ENCODE measurements around the gene RNFT2. TPM values are rescaled to one million over a fixed set of nuclear protein-coding genes. Genes with fewer than 3 reads are reported as not detected.

RNFT2 gene
- total RNA-seq, 1 experiment from 2014 or later, result 29.5 TPM

GRCh38 chr12:116734156-116734768 lies 3.9 kb upstream of the RNFT2 start:
- no peak overlapping the region for H4K5ac ChIP-seq (ENCODE audit: insufficient read length, low read depth, low read length)
- H3K27ac Mint-ChIP-seq, result 0 out of 7 replicates have a peak overlapping the region, but pooled peaks of 1 of the 3 experiments have one; percentile 34
- DNase-seq, result no peak

More at GRCh38 chr12:116734156-116734768, 3.9 kb upstream of the RNFT2 start:
- peaks cover 6 to 19% (median 18%) of the 10 kb centered on the region in 3 experiments; a peak in 5 of 7 replicates for H3K36me3 Mint-ChIP-seq (ENCODE audit: insufficient read depth in 1 of 3, low read depth in 3 of 3)
- H3K4me1 ChIP-seq (ENCODE audit: insufficient read depth, low read length), result no peaks in the 10 kb centered on the region; the same call in 1 of the 2 replicates
- H3K9me3 ChIP-seq (ENCODE audit: control insufficient read depth, low read depth, low read length), result no peaks in the 10 kb centered on the region
- no peak overlapping the region for H2BK120ac ChIP-seq (ENCODE audit: low read depth, low read length, poor library complexity, severe bottlenecking)
- no peak overlapping the region for H3K4me3 Mint-ChIP-seq
- no CpG with 5 or more reads among the region's 5 CpGs for WGBS (ENCODE audit: extremely low coverage, insufficient read length, low lambda C conversion rate)
- H3K56ac ChIP-seq (ENCODE audit: insufficient read length, low read depth, low read length), result no peak overlapping the region
- H2AK5ac ChIP-seq (ENCODE audit: insufficient read length, low read length), result no peak overlapping the region
- no peak overlapping the region for H2BK5ac ChIP-seq (ENCODE audit: insufficient read length, low read length)
- peaks cover 15 to 17% of the 10 kb centered on the region in 2 experiments for H3K4me1 Mint-ChIP-seq
- H2BK20ac ChIP-seq (ENCODE audit: low read depth, low read length, poor library complexity, severe bottlenecking), result no peak overlapping the region
- H3T11ph ChIP-seq (ENCODE audit: low read length), result no peak overlapping the region
- no peak overlapping the region for H3K27ac ChIP-seq (ENCODE audit: insufficient read length, low read depth, low read length)
- H3K27me3 ChIP-seq (ENCODE audit: insufficient read depth, low read length), result no peaks in the 10 kb centered on the region
- H4K20me1 ChIP-seq (ENCODE audit: control insufficient read depth, insufficient read depth, insufficient read length), result no peaks in the 10 kb centered on the region
- H3K18ac ChIP-seq (ENCODE audit: insufficient read length, low read depth, low read length), result no peak overlapping the region
- no peak overlapping the region for H2BK12ac ChIP-seq (ENCODE audit: insufficient read length, low read depth, low read length)
- H3K23me2 ChIP-seq (ENCODE audit: insufficient read length, low read depth, low read length, poor library complexity, severe bottlenecking), result peaks cover 16% of the 10 kb centered on the region
- H3K14ac ChIP-seq (ENCODE audit: insufficient read depth, low read length), result no peak overlapping the region
- no peak overlapping the region for H3K4ac ChIP-seq (ENCODE audit: low read depth, low read length)
- peaks cover 11% of the 10 kb centered on the region; the same call in 1 of the 2 replicates for H3K79me2 ChIP-seq (ENCODE audit: insufficient read depth, low read length)
- no peak overlapping the region for H2AFZ ChIP-seq (ENCODE audit: low read length)
- H2BK15ac ChIP-seq (ENCODE audit: low read depth, low read length), result no peak overlapping the region
- no peak overlapping the region for H4K91ac ChIP-seq (ENCODE audit: insufficient read length, low read depth, low read length)
- H3K9me3 Mint-ChIP-seq, result no peaks in the 10 kb centered on the region; a peak in 1 of 5 replicates
- H3K4me2 ChIP-seq (ENCODE audit: insufficient read depth, insufficient read length, low read length), result no peak overlapping the region
- H3K27me3 Mint-ChIP-seq (ENCODE audit: low read depth), result no peaks in the 10 kb centered on the region; the same call in 1 of the 2 replicates
- H3K9ac ChIP-seq (ENCODE audit: extremely low read depth, insufficient read length, low read length), result no peak overlapping the region
- TF ChIP-seq CTCF (conservative IDR thresholded peaks at IDR 0.05), result no peak
- no peak overlapping the region for H4K8ac ChIP-seq (replicated peaks; ENCODE audit: insufficient read length, low read depth, low read length)
- no peak overlapping the region for H3K23ac ChIP-seq (ENCODE audit: insufficient read length, low read depth, low read length)
- H3K79me1 ChIP-seq (ENCODE audit: insufficient read depth, low read depth, low read length, poor library complexity, severe bottlenecking), result no peaks in the 10 kb centered on the region

Data from H9 (cell line).